Gastroesophageal sphincter (tissue), 3 donors: Measurements from ENCODE around the gene SHISA6.

ENCODE experiments used
- CTCF ChIP-seq, 4 experiments: fragments of 200-600 bp in 2 of 4; fragments of 450-650 bp in 2 of 4; sonication (generic) in 1 of 4; IDR thresholded peaks; one replicate each; pipeline ENCODE4 v1.5.1; 2017 to 2019; ENCODE audit warnings: antibody characterized with exemption in 4 of 4, mild to moderate bottlenecking in 2 of 4, moderate library complexity in 2 of 4
- POLR2A ChIP-seq, 2 donors: fragments of 450-650 bp; IDR thresholded peaks; one replicate each; pipeline ENCODE4 v1.6.1; 2017; ENCODE audit warnings: antibody characterized with exemption in 2 of 2, mild to moderate bottlenecking in 2 of 2, moderate library complexity in 1 of 2
- POLR2AphosphoS5 ChIP-seq: sonication (generic); formaldehyde crosslinking; IDR thresholded peaks from one replicate; pipeline ENCODE4 v1.6.1; 2017; ENCODE audit warnings: antibody characterized with exemption

- TF ChIP-seq CTCF (IDR thresholded peaks at IDR 0.05) = no peak
- no peak for TF ChIP-seq POLR2AphosphoS5
- TF ChIP-seq POLR2A (IDR thresholded peaks at IDR 0.05) = no peak
These were observed 177.3 kb downstream of the SHISA6 start for GRCh38 chr17:11418342-11418741.
